ENCODE results near the gene SPATA2.

SPATA2 gene

GRCh38 chr20:49866051-49866450 is 49.3 kb downstream of the SPATA2 start:
- ATAC-seq (ENCODE audit: insufficient read depth, low read depth) (no peak), DNase-seq (no peak)
- no peaks in the 10 kb centered on the region for H3K27me3 ChIP-seq (ENCODE audit: insufficient read depth, low read length, poor library complexity)
- no peak overlapping the region for H3K4me3 ChIP-seq (ENCODE audit: low read depth in 1 of 2, low read length in 2 of 2)
- no peak overlapping the region for H2AFZ ChIP-seq (ENCODE audit: low read depth, low read length)
- H3K9ac ChIP-seq (ENCODE audit: low read depth, low read length), result no peak overlapping the region
- no peaks in the 10 kb centered on the region for H3K79me2 ChIP-seq (ENCODE audit: insufficient read depth, low read length)
- no peak for TF ChIP-seq EZH2 (IDR thresholded peaks at IDR 0.05; ENCODE audit: borderline replicate concordance, low read depth, low read length, severe bottlenecking)
- TF ChIP-seq CTCF (IDR thresholded peaks at IDR 0.05; ENCODE audit: borderline replicate concordance, extremely low read depth, low read length, poor library complexity, severe bottlenecking), result no peak
- H3K4me2 ChIP-seq (ENCODE audit: insufficient read depth, low read length), result no peak overlapping the region
- no peaks in the 10 kb centered on the region for H3K4me1 ChIP-seq (ENCODE audit: insufficient read depth, low read length)
- no peaks in the 10 kb centered on the region for H3K9me3 ChIP-seq (ENCODE audit: insufficient read depth, low read length, severe bottlenecking)
- peaks cover 34% of the 10 kb centered on the region; the same call in 1 of the 2 replicates for H3K36me3 ChIP-seq (ENCODE audit: insufficient read depth, low read length)
- no peak overlapping the region for H3K27ac ChIP-seq (ENCODE audit: low read length)
- no peaks in the 10 kb centered on the region for H4K20me1 ChIP-seq (ENCODE audit: insufficient read depth, low read length)

- ATAC-seq (ENCODE audit: insufficient read depth, low read depth) (no peak), DNase-seq (no peak)
- Histone ChIP-seq H3K4me3 (ENCODE audit: low read depth in 1 of 2, low read length in 2 of 2) (no peak overlapping the region), H3K27me3 (ENCODE audit: insufficient read depth, low read length, poor library complexity) (no peaks in the 10 kb centered on the region), H3K9ac (ENCODE audit: low read depth, low read length) (no peak overlapping the region), H2AFZ (ENCODE audit: low read depth, low read length) (no peak overlapping the region), H3K79me2 (ENCODE audit: insufficient read depth, low read length) (no peaks in the 10 kb centered on the region), H3K9me3 (ENCODE audit: insufficient read depth, low read length, severe bottlenecking) (no peaks in the 10 kb centered on the region), H3K4me1 (ENCODE audit: insufficient read depth, low read length) (no peaks in the 10 kb centered on the region), H3K36me3 (ENCODE audit: insufficient read depth, low read length) (peaks cover 34% of the 10 kb centered on the region; the same call in 1 of the 2 replicates), H3K4me2 (ENCODE audit: insufficient read depth, low read length) (no peak overlapping the region), H3K27ac (ENCODE audit: low read length) (no peak overlapping the region), H4K20me1 (ENCODE audit: insufficient read depth, low read length) (no peaks in the 10 kb centered on the region; the same call in 1 of the 2 replicates)
- TF ChIP-seq CTCF (IDR thresholded peaks at IDR 0.05; ENCODE audit: borderline replicate concordance, extremely low read depth, low read length, poor library complexity, severe bottlenecking) (no peak), EZH2 (IDR thresholded peaks at IDR 0.05; ENCODE audit: borderline replicate concordance, low read depth, low read length, severe bottlenecking) (no peak)
Observed at GRCh38 chr20:49865559-49865958, 49.8 kb downstream of the SPATA2 start.

- DNase-seq (no peak), ATAC-seq (ENCODE audit: insufficient read depth, low read depth) (no peak)
- Histone ChIP-seq H3K27me3 (ENCODE audit: insufficient read depth, low read length, poor library complexity) (no peaks in the 10 kb centered on the region), H3K27ac (ENCODE audit: low read length) (no peak overlapping the region), H3K4me1 (ENCODE audit: insufficient read depth, low read length) (no peaks in the 10 kb centered on the region), H3K4me3 (ENCODE audit: low read depth in 1 of 2, low read length in 2 of 2) (no peak overlapping the region), H4K20me1 (ENCODE audit: insufficient read depth, low read length) (no peaks in the 10 kb centered on the region; the same call in 1 of the 2 replicates), H3K36me3 (ENCODE audit: insufficient read depth, low read length) (peaks cover 40% of the 10 kb centered on the region; the same call in 1 of the 2 replicates), H3K9me3 (ENCODE audit: insufficient read depth, low read length, severe bottlenecking) (no peaks in the 10 kb centered on the region), H3K9ac (ENCODE audit: low read depth, low read length) (no peak overlapping the region), H3K4me2 (ENCODE audit: insufficient read depth, low read length) (no peak overlapping the region), H3K79me2 (ENCODE audit: insufficient read depth, low read length) (no peaks in the 10 kb centered on the region), H2AFZ (ENCODE audit: low read depth, low read length) (no peak overlapping the region)
- TF ChIP-seq EZH2 (IDR thresholded peaks at IDR 0.05; ENCODE audit: borderline replicate concordance, low read depth, low read length, severe bottlenecking) (no peak), CTCF (IDR thresholded peaks at IDR 0.05; ENCODE audit: borderline replicate concordance, extremely low read depth, low read length, poor library complexity, severe bottlenecking) (no peak)
Observed at GRCh38 chr20:49863666-49864065, 51.7 kb downstream of the SPATA2 start.

Measured in DND-41 (cell line).